K562 (cell line): Measurements from ENCODE around the gene SLC19A1. TPM values are rescaled to one million over a fixed set of nuclear protein-coding genes. Genes with fewer than 3 reads are reported as not detected.

Experiments
- ARID1B ChIP-seq: fragments of 450-650 bp; IDR thresholded peaks from 2 replicates; pipeline ENCODE4 v1.6.1; 2016; ENCODE audit warnings: antibody characterized with exemption, mild to moderate bottlenecking, inconsistent platforms
- ASH1L ChIP-seq: fragments of 450-650 bp; IDR thresholded peaks from 2 replicates; pipeline ENCODE4 v1.6.1; 2018; ENCODE audit warnings: borderline replicate concordance, mild to moderate bottlenecking, low read depth; ENCODE audit not compliant: partially characterized antibody
- BCOR ChIP-seq: fragments of 450-650 bp; IDR thresholded peaks from 2 replicates; pipeline ENCODE4 v1.6.1; 2016
- CBX5 ChIP-seq: IDR thresholded peaks from 2 replicates; pipeline ENCODE4 v1.6.1; 2014; ENCODE audit warnings: low read depth, borderline replicate concordance
- FOSL1 ChIP-seq: fragments of 200-800 bp; sonication (Bioruptor generic); conservative IDR thresholded peaks from 2 replicates; pipeline ENCODE4 v1.6.1; 2016; ENCODE audit warnings: missing genetic modification characterization, missing compliant biosample characterization
- GATAD2B ChIP-seq: fragments of 450-650 bp; IDR thresholded peaks from 2 replicates; pipeline ENCODE4 v1.6.1; 2017; ENCODE audit warnings: mild to moderate bottlenecking, borderline replicate concordance
- GTF2A2 ChIP-seq: IDR thresholded peaks from 2 replicates; pipeline ENCODE4 v1.6.1; 2016; ENCODE audit warnings: mild to moderate bottlenecking, missing genetic modification characterization, missing compliant biosample characterization
- MED1 ChIP-seq: sonication (generic); formaldehyde crosslinking; IDR thresholded peaks from 2 replicates; pipeline ENCODE4 v1.8.1; 2023; ENCODE audit warnings: missing genetic modification reagents, borderline replicate concordance
- MTF1 ChIP-seq: fragments of 250-450 bp; sonication (Bioruptor Pico); IDR thresholded peaks from 2 replicates; pipeline ENCODE4 v1.9.0; 2021; ENCODE audit warnings: moderate library complexity, mild to moderate bottlenecking, inconsistent platforms, borderline replicate concordance
- OTX1 ChIP-seq: fragments of 450-650 bp; formaldehyde crosslinking; IDR thresholded peaks from 2 replicates; pipeline ENCODE4 v1.4.0; 2022; ENCODE audit warnings: mild to moderate bottlenecking
- PHF8 ChIP-seq: fragments of 200-600 bp; sonication (generic); IDR thresholded peaks from 2 replicates; pipeline ENCODE4 v1.6.1; 2012; ENCODE audit warnings: mixed run types, mild to moderate bottlenecking, inconsistent platforms, low read length, moderate library complexity, borderline replicate concordance
- TEAD2 ChIP-seq: fragments of 450-650 bp; IDR thresholded peaks from 2 replicates; pipeline ENCODE4 v1.6.1; 2016; ENCODE audit warnings: missing genetic modification characterization, control low read depth, missing compliant biosample characterization
- TRIM28 ChIP-seq: fragments of 450-650 bp; IDR thresholded peaks from 2 replicates; pipeline ENCODE4 v1.6.1; 2017
- XRCC5 ChIP-seq: fragments of 200-400 bp; formaldehyde crosslinking; IDR thresholded peaks from 2 replicates; pipeline ENCODE4 v1.6.1; 2017; ENCODE audit warnings: low read depth, mild to moderate bottlenecking, low read length
- ZBED1 ChIP-seq: IDR thresholded peaks from 2 replicates; pipeline ENCODE4 v1.6.1; 2014
- ZNF140 ChIP-seq: fragments of 250-450 bp; sonication (Bioruptor Pico); IDR thresholded peaks from 2 replicates; pipeline ENCODE4 v1.8.0; 2021; ENCODE audit warnings: moderate library complexity, mild to moderate bottlenecking, inconsistent platforms
- ZNF583 ChIP-seq: fragments of 250-450 bp; sonication (Bioruptor Pico); IDR thresholded peaks from 2 replicates; pipeline ENCODE4 v1.4.0; 2020
- ZNF780A ChIP-seq: fragments of 250-450 bp; sonication (Bioruptor Pico); IDR thresholded peaks from 2 replicates; pipeline ENCODE4 v1.5.0; 2021; ENCODE audit warnings: mild to moderate bottlenecking
- polyA plus RNA-seq, 8 experiments: library from polyadenylated mRNA; depleted of rRNA in 4 of 8; stranded (reverse) in 5 of 8; unstranded in 3 of 8; fragments of >200 nt; fragmentation: Nextera tagmentation in 2 of 8; fragmentation: Illumina TruSeq in 1 of 8; extraction: Ambion mirVana in 2 of 8; extraction: Trizol in 1 of 8; gene quantifications; 2 replicates each; pipeline versions ENCODE4 v1.2.1 to v1.2.3, GENCODE V29; 2011 to 2014; ENCODE audit warnings: inconsistent platforms in 1 of 8, missing spikeins in 1 of 8
- total RNA-seq, 7 experiments: library from RNA; depleted of rRNA in 6 of 7; stranded (reverse); fragments of >200 nt in 6 of 7; fragmentation: Illumina TruSeq in 2 of 7; extraction: Trizol in 2 of 7; gene quantifications; 2 replicates each; pipeline versions ENCODE4 v1.2.1 to v1.2.3, GENCODE V29; 2011 to 2021; ENCODE audit warnings: low replicate concordance in 1 of 7
- TF ChIP-seq, protein P1 (sequence below): fragments of 450-650 bp; IDR thresholded peaks from one replicate; pipeline ENCODE4 v1.6.1; 2018; ENCODE audit warnings: mild to moderate bottlenecking, moderate library complexity; ENCODE audit not compliant: partially characterized antibody
- TF ChIP-seq, protein P2 (sequence below): fragments of 250-450 bp; sonication (Bioruptor Pico); IDR thresholded peaks from 2 replicates; pipeline ENCODE4 v1.8.0; 2021; ENCODE audit warnings: moderate library complexity, mild to moderate bottlenecking, inconsistent platforms
- TF ChIP-seq, protein P3 (sequence below): fragments of 450-650 bp; formaldehyde crosslinking; IDR thresholded peaks from 2 replicates; pipeline ENCODE4 v1.4.0; 2022; ENCODE audit warnings: missing genetic modification characterization
- TF ChIP-seq, protein P4 (sequence below): fragments of 250-450 bp; sonication (Bioruptor Pico); IDR thresholded peaks from 2 replicates; pipeline ENCODE4 v1.5.1; 2021; ENCODE audit warnings: mild to moderate bottlenecking
- TF ChIP-seq, protein P5 (sequence below): fragments of 450-650 bp; formaldehyde crosslinking; conservative IDR thresholded peaks from 2 replicates; pipeline ENCODE4 v1.4.0; 2022; ENCODE audit warnings: mild to moderate bottlenecking, missing genetic modification characterization

Gene SLC19A1
- total and polyA plus RNA-seq, 9 of the 15 experiments (the other 6 are each of a cell fraction or from before 2014, with no cell fraction given): 0.65 to 88.7 (median 12.0) TPM

DNA sequence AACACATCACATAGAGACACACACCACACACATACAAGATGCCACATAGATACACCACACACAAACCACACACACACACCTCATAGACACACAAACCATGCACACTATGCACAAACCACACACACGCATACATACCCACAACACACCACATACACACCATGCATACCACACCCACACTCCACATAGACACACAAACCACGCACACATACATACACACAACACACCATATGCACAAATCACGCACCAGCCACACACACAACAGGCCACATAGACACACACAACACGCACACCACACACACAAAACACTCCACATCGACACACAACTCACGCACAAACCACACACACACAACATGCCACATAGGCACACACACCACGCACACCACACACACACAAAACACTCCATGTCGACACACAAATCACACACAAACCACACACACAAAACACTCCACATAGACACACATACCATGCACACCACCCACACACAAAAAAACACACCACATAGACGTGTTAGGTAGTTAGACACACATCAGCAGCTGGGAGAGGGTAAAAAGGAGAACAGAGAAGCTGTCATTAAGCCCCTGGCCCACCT, 49.5 kb upstream of the SLC19A1 start (continued):
- TF ChIP-seq BCOR (peak; percentile 69), TEAD2 (tag) (no peak), MED1 (CRISPR knock-in tag) (no peak), GATAD2B (no peak), ZNF583 (no peak), ARID1B (peak; percentile 6; the same call in 1 of the 2 replicates), ASH1L (peak; percentile 40), ZNF140 (CRISPR knock-in tag) (no peak), XRCC5 (no peak), TRIM28 (0 out of 2 replicates have a peak, but pooled peaks have one; percentile 12), ZBED1 (no peak), PHF8 (no peak), FOSL1 (tag) (no peak), ZNF780A (CRISPR knock-in tag) (no peak), CBX5 (no peak), GTF2A2 (tag) (no peak), MTF1 (CRISPR knock-in tag) (no peak), OTX1 (CRISPR knock-in tag) (peak; percentile 79; the same call in 1 of the 2 replicates)
- TF ChIP-seq, protein P1, sequence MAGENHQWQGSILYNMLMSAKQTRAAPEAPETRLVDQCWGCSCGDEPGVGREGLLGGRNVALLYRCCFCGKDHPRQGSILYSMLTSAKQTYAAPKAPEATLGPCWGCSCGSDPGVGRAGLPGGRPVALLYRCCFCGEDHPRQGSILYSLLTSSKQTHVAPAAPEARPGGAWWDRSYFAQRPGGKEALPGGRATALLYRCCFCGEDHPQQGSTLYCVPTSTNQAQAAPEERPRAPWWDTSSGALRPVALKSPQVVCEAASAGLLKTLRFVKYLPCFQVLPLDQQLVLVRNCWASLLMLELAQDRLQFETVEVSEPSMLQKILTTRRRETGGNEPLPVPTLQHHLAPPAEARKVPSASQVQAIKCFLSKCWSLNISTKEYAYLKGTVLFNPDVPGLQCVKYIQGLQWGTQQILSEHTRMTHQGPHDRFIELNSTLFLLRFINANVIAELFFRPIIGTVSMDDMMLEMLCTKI: no peak
- TF ChIP-seq, protein P2, sequence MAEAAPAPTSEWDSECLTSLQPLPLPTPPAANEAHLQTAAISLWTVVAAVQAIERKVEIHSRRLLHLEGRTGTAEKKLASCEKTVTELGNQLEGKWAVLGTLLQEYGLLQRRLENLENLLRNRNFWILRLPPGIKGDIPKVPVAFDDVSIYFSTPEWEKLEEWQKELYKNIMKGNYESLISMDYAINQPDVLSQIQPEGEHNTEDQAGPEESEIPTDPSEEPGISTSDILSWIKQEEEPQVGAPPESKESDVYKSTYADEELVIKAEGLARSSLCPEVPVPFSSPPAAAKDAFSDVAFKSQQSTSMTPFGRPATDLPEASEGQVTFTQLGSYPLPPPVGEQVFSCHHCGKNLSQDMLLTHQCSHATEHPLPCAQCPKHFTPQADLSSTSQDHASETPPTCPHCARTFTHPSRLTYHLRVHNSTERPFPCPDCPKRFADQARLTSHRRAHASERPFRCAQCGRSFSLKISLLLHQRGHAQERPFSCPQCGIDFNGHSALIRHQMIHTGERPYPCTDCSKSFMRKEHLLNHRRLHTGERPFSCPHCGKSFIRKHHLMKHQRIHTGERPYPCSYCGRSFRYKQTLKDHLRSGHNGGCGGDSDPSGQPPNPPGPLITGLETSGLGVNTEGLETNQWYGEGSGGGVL (CRISPR knock-in tag): no peak
- TF ChIP-seq, protein P3, sequence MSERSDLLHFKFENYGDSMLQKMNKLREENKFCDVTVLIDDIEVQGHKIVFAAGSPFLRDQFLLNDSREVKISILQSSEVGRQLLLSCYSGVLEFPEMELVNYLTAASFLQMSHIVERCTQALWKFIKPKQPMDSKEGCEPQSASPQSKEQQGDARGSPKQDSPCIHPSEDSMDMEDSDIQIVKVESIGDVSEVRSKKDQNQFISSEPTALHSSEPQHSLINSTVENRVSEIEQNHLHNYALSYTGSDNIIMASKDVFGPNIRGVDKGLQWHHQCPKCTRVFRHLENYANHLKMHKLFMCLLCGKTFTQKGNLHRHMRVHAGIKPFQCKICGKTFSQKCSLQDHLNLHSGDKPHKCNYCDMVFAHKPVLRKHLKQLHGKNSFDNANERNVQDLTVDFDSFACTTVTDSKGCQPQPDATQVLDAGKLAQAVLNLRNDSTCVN (CRISPR knock-in tag): no peak; the same call in none of the 2 replicates
- TF ChIP-seq, protein P4, sequence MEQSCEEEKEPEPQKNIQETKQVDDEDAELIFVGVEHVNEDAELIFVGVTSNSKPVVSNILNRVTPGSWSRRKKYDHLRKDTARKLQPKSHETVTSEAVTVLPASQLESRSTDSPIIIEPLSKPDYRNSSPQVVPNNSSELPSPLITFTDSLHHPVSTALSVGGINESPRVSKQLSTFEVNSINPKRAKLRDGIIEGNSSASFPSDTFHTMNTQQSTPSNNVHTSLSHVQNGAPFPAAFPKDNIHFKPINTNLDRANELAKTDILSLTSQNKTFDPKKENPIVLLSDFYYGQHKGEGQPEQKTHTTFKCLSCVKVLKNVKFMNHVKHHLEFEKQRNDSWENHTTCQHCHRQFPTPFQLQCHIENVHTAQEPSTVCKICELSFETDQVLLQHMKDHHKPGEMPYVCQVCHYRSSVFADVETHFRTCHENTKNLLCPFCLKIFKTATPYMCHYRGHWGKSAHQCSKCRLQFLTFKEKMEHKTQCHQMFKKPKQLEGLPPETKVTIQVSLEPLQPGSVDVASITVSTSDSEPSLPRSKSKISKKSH: no peak
- TF ChIP-seq, protein P5, sequence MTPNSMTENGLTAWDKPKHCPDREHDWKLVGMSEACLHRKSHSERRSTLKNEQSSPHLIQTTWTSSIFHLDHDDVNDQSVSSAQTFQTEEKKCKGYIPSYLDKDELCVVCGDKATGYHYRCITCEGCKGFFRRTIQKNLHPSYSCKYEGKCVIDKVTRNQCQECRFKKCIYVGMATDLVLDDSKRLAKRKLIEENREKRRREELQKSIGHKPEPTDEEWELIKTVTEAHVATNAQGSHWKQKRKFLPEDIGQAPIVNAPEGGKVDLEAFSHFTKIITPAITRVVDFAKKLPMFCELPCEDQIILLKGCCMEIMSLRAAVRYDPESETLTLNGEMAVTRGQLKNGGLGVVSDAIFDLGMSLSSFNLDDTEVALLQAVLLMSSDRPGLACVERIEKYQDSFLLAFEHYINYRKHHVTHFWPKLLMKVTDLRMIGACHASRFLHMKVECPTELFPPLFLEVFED: peak; percentile 54; the same call in 1 of the 2 replicates
